AML-193 (cell line): ENCODE data around the gene TSPAN32.

Experiments
- DNase-seq, 2 experiments: peaks; one replicate each; lab custom pipeline; 2025; lab: John Stamatoyannopoulos, UW

TSPAN32 gene

DNA sequence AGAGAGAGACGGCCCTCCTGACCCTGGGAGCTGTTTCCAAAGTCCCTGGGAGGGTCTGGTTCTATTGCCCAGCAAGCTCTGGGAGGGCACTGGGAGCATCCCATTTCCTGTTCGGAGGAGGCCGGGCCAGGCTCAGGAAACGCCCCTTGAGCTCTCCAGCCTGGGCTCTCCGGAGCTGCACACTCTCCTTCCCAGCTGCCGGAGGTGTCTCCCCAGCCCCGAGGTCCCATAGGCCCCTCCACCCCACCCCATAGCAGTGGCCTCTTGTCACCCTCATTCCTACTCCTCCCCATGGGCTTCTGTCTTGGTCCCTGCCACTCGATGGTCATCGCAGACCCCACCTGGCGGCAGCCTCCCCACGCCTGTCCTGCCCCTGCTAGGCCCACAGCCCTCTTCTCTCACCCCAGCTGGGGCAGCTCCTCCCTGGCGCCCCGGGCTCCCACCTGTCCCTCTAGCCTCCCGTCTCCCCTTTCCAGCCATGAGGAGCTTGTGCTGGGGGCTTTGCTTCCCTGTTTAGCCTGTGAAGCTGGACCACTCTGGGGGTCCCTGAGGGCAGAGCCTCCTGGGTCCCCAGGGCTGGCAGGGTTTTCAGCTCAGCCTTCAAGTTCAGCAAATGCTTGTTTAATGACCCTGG is 2.8 kb downstream of the TSPAN32 start:
- no peak for DNase-seq

GRCh38 chr11:2305140-2305778 is 3.4 kb downstream of the TSPAN32 start:
- peak; percentile 47 to 52 for DNase-seq

GRCh38 chr11:2305788-2306451 is 4.1 kb downstream of the TSPAN32 start:
- DNase-seq: peak in 1 of 2 experiments; percentile 22

DNA sequence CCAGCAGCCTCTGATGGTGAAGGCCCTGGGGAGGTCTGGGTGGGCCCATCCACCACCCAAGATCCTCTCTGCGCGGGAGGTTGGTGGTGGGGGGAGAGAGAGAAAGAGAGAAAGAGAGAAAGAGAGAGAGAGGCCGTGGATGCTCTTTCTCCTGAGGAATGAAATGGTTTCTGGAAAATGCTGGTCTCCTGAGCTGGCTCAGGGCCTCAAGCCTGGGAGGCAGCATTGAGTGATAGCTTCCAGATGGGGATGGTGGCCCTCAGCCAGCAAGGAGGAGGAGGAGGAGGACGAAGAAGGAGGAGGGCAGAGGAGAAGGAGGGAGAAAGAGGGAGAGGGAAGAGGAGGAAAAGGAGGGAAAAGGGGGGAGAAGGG is 4.6 kb downstream of the TSPAN32 start:
- no peak for DNase-seq

- DNase-seq: no peak
Measured at GRCh38 chr11:2306877-2307500, 5.2 kb downstream of the TSPAN32 start.

- no peak for DNase-seq
Measured at GRCh38 chr11:2307501-2308331, 5.9 kb downstream of the TSPAN32 start.

GRCh38 chr11:2308713-2309112 is 6.9 kb downstream of the TSPAN32 start:
- no peak for DNase-seq

DNA sequence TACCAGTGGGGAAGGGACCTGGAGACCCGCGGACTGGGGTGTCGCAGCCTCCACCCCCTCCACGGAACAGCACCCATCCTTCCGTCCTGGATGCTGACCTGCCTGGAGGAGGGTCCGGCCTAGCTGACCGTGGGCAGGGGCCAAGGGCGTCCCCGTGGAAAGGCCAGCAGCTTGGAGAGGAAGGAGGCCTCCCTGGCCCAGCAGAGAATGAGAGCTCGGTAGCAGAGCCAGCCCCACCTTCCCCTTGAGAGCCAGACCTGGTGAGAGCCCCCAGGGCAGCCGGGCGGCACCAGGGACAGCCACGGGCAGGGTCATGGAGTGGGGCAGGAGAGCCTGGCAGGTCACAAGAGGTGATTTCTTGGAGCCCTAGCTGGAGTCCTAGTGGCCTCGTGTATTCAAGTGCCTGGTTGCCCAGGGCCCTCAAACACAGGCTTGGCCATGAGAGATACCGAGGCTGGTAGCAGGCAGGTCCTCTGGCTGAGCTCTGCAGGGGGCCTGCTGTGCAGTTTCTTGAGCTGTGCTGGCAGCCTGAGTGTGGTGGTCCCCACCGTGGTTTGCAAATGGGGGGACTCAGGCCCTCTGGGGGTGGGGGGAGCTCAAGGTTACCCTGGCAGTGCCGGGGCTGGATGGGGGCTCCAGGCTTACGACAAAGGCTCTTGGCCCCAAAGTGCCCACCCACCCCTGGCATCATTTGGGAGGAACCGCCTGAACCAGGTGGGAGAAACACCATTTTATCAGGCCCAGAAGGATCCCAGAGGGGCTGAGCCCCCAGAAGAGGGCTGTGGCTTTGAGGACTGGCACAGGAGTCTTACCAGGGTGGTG is 7.6 kb downstream of the TSPAN32 start:
- no peak for DNase-seq

DNA sequence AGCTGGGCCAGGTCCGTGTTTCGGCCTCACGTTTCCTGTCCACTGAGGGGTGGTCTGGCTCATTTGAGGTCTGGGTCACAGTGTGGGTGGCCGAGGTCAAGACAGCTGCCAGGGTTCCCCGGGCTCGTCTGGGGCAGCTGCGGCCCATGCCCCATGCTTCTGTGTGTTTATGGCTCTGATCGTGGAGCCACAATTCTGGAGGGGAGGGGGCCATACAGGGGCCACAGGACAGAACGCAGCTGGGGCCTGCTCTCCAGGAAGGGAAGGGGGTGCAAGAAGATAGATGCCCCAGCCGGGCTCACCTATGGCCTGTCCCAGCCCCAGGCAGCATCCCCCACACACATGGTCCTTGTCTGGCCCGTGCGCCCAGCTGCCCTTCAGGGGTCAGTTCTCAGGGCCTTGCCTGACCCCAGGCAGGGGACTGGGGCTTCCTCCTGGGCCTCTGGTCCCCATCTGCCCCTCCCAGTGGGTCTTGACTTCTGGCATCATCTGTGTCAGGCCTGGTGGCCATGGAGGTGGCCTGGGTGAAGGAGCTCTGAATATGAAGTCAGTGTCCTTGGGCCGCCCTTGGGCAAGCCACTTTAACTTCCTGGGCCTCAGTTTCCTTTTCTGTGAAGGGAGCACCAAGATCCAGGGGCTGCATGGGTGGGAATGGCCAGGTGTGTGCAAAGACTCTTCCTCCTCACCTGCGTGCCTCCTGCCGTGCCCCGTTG is 8.4 kb downstream of the TSPAN32 start:
- no peak for DNase-seq

DNA sequence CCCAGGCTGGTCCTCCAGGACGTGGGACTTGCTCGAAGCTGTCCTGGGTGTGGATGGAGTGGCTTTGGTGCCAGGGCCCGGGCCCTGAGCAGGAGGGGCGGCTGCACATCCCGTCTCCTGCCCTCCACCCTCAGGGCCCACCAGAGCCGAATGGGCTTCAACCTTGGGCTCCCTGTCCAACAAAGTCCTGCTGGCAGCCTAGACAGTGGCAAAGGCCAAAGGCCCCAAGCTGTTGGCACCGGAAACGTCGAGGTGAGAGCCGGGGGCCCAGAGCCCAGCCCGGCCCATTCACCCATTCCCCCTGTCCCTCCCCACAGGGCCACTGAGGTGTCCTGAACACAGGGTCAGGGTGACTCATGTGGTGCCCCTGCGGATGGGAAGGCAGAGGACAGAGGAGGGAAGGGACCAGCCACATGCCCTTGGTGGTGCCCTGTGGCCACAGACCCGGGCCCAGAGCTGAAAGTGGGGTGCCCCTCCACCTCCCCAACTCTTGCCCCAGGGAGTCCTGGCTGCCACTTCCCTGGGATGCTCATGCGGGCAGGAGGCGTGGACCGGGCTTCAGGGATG is 9.1 kb downstream of the TSPAN32 start:
- no peak for DNase-seq

- no peak for DNase-seq
Measured at GRCh38 chr11:2311353-2312133, 9.7 kb downstream of the TSPAN32 start.

GRCh38 chr11:2312232-2313042 is 10.6 kb downstream of the TSPAN32 start:
- DNase-seq: no peak

DNA sequence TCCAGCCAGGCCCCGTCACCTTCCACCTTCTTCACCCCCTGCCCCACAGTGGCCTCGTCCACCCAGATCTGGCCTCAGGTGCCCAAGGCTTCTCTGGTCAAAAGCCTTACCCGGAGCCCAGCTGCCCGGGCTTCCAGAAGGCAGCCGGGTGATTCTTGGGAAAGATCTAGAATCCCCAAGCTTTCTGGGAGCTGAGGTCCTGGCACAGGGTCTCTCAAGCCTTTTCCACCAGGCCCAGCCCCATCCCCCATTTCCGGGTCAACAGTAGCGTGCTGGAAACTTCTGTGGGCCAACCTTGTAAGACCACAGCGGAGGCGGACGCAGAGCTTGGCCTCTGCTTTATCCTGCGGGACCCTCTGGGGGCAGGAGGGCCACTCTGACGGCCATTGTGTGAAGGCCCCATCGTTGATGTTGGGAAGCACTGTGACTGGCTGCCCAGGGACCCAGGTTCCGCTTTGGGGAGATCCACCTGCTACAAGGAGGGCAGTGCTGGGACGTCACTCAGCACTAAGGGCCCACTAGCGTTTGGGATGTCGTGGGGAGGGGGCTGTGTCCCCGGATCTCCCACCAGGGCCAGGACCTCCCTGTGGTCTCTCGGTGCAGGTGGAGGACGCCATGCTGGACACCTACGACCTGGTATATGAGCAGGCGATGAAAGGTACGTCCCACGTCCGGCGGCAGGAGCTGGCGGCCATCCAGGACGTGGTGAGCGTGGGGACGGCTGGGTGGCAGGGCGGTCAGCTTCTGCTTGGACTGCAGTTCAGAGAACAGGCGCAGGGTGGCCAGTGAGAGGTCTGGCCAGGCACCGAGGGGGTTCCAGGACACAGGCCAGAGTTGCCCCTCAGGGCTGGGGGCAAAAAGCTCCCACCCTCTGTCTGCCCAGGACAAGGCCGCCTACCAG is 11.5 kb downstream of the TSPAN32 start:
- DNase-seq: no peak

GRCh38 chr11:2314136-2314524 is 12.3 kb downstream of the TSPAN32 start:
- DNase-seq: no peak

GRCh38 chr11:2314525-2315394 is 12.9 kb downstream of the TSPAN32 start:
- no peak for DNase-seq

GRCh38 chr11:2315395-2316168 is 13.8 kb downstream of the TSPAN32 start:
- DNase-seq: no peak
